H1 (cell line): Measurements from ENCODE around the gene ORMDL2. TPM values are rescaled to one million over a fixed set of nuclear protein-coding genes. Genes with fewer than 3 reads are reported as not detected.

ENCODE experiments used
- CTCF ChIA-PET: fragments of 300-600 bp; sonication (Branson Sonifier 250); formaldehyde crosslinking; loops from one replicate; lab custom pipeline; 2021; ENCODE audit not compliant: partially characterized antibody; lab: Charles Lee
- POLR2A ChIA-PET: fragments of 300-600 bp; sonication (Branson Sonifier 250); formaldehyde crosslinking; loops from one replicate; lab custom pipeline; 2021; ENCODE audit warnings: inconsistent platforms; ENCODE audit not compliant: partially characterized antibody; lab: Charles Lee
- DNase-seq, 2 experiments: peaks; one replicate each; pipeline versions ENCODE4 v3.0.0 to v3.0.0-alpha.2; 2010 to 2022; ENCODE audit warnings: low spot score in 2 of 2, low read depth in 1 of 2, mixed read lengths in 1 of 2
- FAIRE-seq: peaks from 2 replicates; lab custom pipeline; 2011; peaks lifted over from hg19 to GRCh38; lab: Jason Lieb, UNC
- H2AFZ ChIP-seq: 2 replicates; pipeline ENCODE4 v1.8.1; 2012; ENCODE audit warnings: low read length, inconsistent platforms
- H2AK5ac ChIP-seq: 2 replicates; pipeline ENCODE4 v1.6.1; 2013; ENCODE audit warnings: low read depth, low read length
- H2BK120ac ChIP-seq: replicated peaks from 2 replicates; pipeline ENCODE3; 2013; ENCODE audit warnings: low read depth, low read length, inconsistent platforms
- H2BK12ac ChIP-seq: 2 replicates; pipeline ENCODE4 v1.6.1; 2013; ENCODE audit warnings: low read depth, low read length
- H2BK15ac ChIP-seq: 2 replicates; pipeline ENCODE4 v1.6.1; 2013; ENCODE audit warnings: low read length
- H2BK20ac ChIP-seq: 2 replicates; pipeline ENCODE4 v1.6.1; 2013; ENCODE audit warnings: low read length
- H2BK5ac ChIP-seq: 2 replicates; pipeline ENCODE4 v1.6.1; 2013; ENCODE audit warnings: low read depth, low read length
- H3K14ac ChIP-seq: 2 replicates; pipeline ENCODE4 v1.6.1; 2013; ENCODE audit warnings: inconsistent platforms; ENCODE audit not compliant: insufficient read length
- H3K18ac ChIP-seq: 2 replicates; pipeline ENCODE4 v1.6.1; 2013; ENCODE audit warnings: low read length; ENCODE audit errors: extremely low read depth
- H3K23ac ChIP-seq: 2 replicates; pipeline ENCODE4 v1.6.1; 2013; ENCODE audit warnings: inconsistent platforms; ENCODE audit not compliant: insufficient read length
- H3K23me2 ChIP-seq: 2 replicates; pipeline ENCODE4 v1.6.1; 2013; ENCODE audit warnings: low read depth, low read length
- H3K27ac ChIP-seq: 2 replicates; pipeline ENCODE4 v1.6.1; 2011; ENCODE audit warnings: low read depth, low read length, inconsistent platforms
- H3K27me3 ChIP-seq, 4 experiments: replicated peaks in 1 of 4; 1 replicate in 1 of 4; 2 replicates in 3 of 4; pipeline versions ENCODE4 v1.6.1 to v1.8.1; 2011 to 2013; ENCODE audit warnings: low read length in 3 of 4, mild to moderate bottlenecking in 3 of 4, inconsistent platforms in 2 of 4, mixed read lengths in 2 of 4, moderate library complexity in 1 of 4; ENCODE audit not compliant: control insufficient read depth in 3 of 4, insufficient read depth in 3 of 4; ENCODE audit errors: extremely low read depth in 1 of 4
- H3K36me3 ChIP-seq, 4 experiments: 2 replicates each; pipeline versions ENCODE4 v1.6.1 to v1.8.1; 2011 to 2013; ENCODE audit warnings: mild to moderate bottlenecking in 4 of 4, low read length in 3 of 4, moderate library complexity in 2 of 4, control low read depth in 1 of 4, inconsistent platforms in 1 of 4; ENCODE audit not compliant: insufficient read depth in 4 of 4, control insufficient read depth in 2 of 4
- H3K4ac ChIP-seq: replicated peaks from 2 replicates; pipeline ENCODE3; 2013; ENCODE audit warnings: low read length, low read depth, mixed read lengths, inconsistent platforms; ENCODE audit not compliant: insufficient read length
- H3K4me1 ChIP-seq, 4 experiments: replicated peaks in 1 of 4; 1 replicate in 1 of 4; 2 replicates in 3 of 4; pipeline versions ENCODE4 v1.6.1 to v1.8.1; 2011 to 2013; ENCODE audit warnings: low read length in 3 of 4, inconsistent platforms in 2 of 4, mixed read lengths in 1 of 4; ENCODE audit not compliant: insufficient read depth in 4 of 4, control insufficient read depth in 3 of 4
- H3K4me2 ChIP-seq, 2 experiments: 2 replicates each; pipeline versions ENCODE4 v1.6.1 to v1.8.1; 2011 to 2013; ENCODE audit warnings: low read depth in 2 of 2, low read length in 2 of 2, control low read depth in 1 of 2, inconsistent platforms in 1 of 2, mild to moderate bottlenecking in 1 of 2; ENCODE audit not compliant: insufficient read depth in 1 of 2
- H3K4me3 ChIP-seq, 4 experiments: fragments of 200-600, 300-600 bp in 1 of 4; sonication (generic), shearing (Covaris generic), sonication (Bioruptor Twin) in 1 of 4; 2 replicates each; pipeline versions ENCODE4 v1.5.1 to v1.8.1; 2011 to 2016; ENCODE audit warnings: low read length in 4 of 4, low read depth in 3 of 4, control low read depth in 2 of 4, inconsistent platforms in 2 of 4, mild to moderate bottlenecking in 2 of 4, mixed read lengths in 1 of 4, moderate library complexity in 1 of 4; ENCODE audit not compliant: insufficient read depth in 2 of 4; ENCODE audit errors: extremely low read depth in 1 of 4
- H3K56ac ChIP-seq: replicated peaks from 2 replicates; pipeline ENCODE3; 2013; ENCODE audit warnings: low read depth, mild to moderate bottlenecking, mixed read lengths, low read length, inconsistent platforms; ENCODE audit not compliant: insufficient read length
- H3K79me1 ChIP-seq: 2 replicates; pipeline ENCODE4 v1.6.1; 2013; ENCODE audit warnings: low read depth, low read length, control low read depth
- H3K79me2 ChIP-seq, 2 experiments: 2 replicates each; pipeline versions ENCODE4 v1.6.1 to v1.8.1; 2012 to 2013; ENCODE audit warnings: low read length in 2 of 2, mild to moderate bottlenecking in 2 of 2, inconsistent platforms in 1 of 2; ENCODE audit not compliant: insufficient read depth in 2 of 2, control insufficient read depth in 1 of 2
- H3K9ac ChIP-seq, 4 experiments: replicated peaks in 1 of 4; 1 replicate in 1 of 4; 2 replicates in 3 of 4; pipeline versions ENCODE4 v1.6.1 to v1.8.1; 2011 to 2013; ENCODE audit warnings: low read depth in 3 of 4, low read length in 3 of 4, control low read depth in 2 of 4, mild to moderate bottlenecking in 2 of 4, moderate library complexity in 2 of 4, inconsistent platforms in 1 of 4; ENCODE audit errors: extremely low read depth in 1 of 4
- H3K9me3 ChIP-seq, 2 experiments: 2 replicates each; pipeline versions ENCODE4 v1.6.1 to v1.8.1; 2012 to 2013; ENCODE audit warnings: mild to moderate bottlenecking in 2 of 2, moderate library complexity in 2 of 2, control low read depth in 1 of 2, inconsistent platforms in 1 of 2, low read depth in 1 of 2, low read length in 1 of 2, mixed read lengths in 1 of 2; ENCODE audit not compliant: insufficient read depth in 2 of 2
- H4K20me1 ChIP-seq, 2 experiments: replicated peaks in 1 of 2; 2 replicates each; pipeline versions ENCODE3 to v1.8.1; 2011 to 2013; ENCODE audit warnings: inconsistent platforms in 2 of 2, low read length in 2 of 2, mild to moderate bottlenecking in 1 of 2; ENCODE audit not compliant: insufficient read depth in 2 of 2, control insufficient read depth in 1 of 2
- H4K5ac ChIP-seq: 2 replicates; pipeline ENCODE4 v1.6.1; 2013; ENCODE audit warnings: low read length, low read depth, mixed read lengths, inconsistent platforms; ENCODE audit not compliant: insufficient read length
- H4K8ac ChIP-seq: 2 replicates; pipeline ENCODE4 v1.8.0; 2013; ENCODE audit warnings: mild to moderate bottlenecking, moderate library complexity, low read length, inconsistent platforms; ENCODE audit not compliant: insufficient read depth; ENCODE audit errors: extremely low read depth
- H4K91ac ChIP-seq: replicated peaks from 2 replicates; pipeline ENCODE3; 2013; ENCODE audit warnings: low read length, mixed read lengths, inconsistent platforms; ENCODE audit not compliant: insufficient read length
- BCL11A ChIP-seq, 2 experiments: IDR thresholded peaks; one replicate each; pipeline ENCODE4 v1.6.1; 2011; ENCODE audit warnings: low read depth in 2 of 2, low read length in 2 of 2, mild to moderate bottlenecking in 2 of 2
- BRCA1 ChIP-seq: IDR thresholded peaks from 2 replicates; pipeline ENCODE4 v1.6.1; 2012; ENCODE audit warnings: low read depth, low read length, improper control_type of control experiment
- CBX5 ChIP-seq: fragments of 300-800, 300-1000 bp; sonication (generic); IDR thresholded peaks from 2 replicates; pipeline ENCODE4 v1.7.1; 2016; ENCODE audit warnings: antibody characterized with exemption, low read length, low read depth
- CBX8 ChIP-seq: fragments of 300-800, 300-1000 bp; sonication (generic); IDR thresholded peaks from 2 replicates; pipeline ENCODE4 v1.7.1; 2016; ENCODE audit warnings: low read depth, low read length, borderline replicate concordance
- GTF2F1 ChIP-seq: IDR thresholded peaks from 2 replicates; pipeline ENCODE4 v1.6.1; 2012; ENCODE audit warnings: low read depth, low read length, improper control_type of control experiment, borderline replicate concordance
- KDM4A ChIP-seq: IDR thresholded peaks from one replicate; pipeline ENCODE4 v1.7.1; 2012; ENCODE audit warnings: low read depth, mild to moderate bottlenecking, moderate library complexity, low read length, inconsistent platforms; ENCODE audit not compliant: severe bottlenecking
- POLR2A ChIP-seq, 2 experiments: IDR thresholded peaks; 1 replicate in 1 of 2; 2 replicates in 1 of 2; pipeline ENCODE4 v1.6.1; 2011; ENCODE audit warnings: low read depth in 2 of 2, low read length in 2 of 2, mild to moderate bottlenecking in 2 of 2; ENCODE audit errors: control extremely low read depth in 1 of 2
- SIX5 ChIP-seq: IDR thresholded peaks from 2 replicates; pipeline ENCODE4 v1.6.1; 2011; ENCODE audit warnings: mild to moderate bottlenecking, low read depth, low read length
- SUZ12 ChIP-seq: fragments of 200-600 bp; sonication (generic); IDR thresholded peaks from 2 replicates; pipeline ENCODE4 v1.6.1; 2012; ENCODE audit warnings: mild to moderate bottlenecking, inconsistent platforms, low read length, moderate library complexity, mixed read lengths
- TCF12 ChIP-seq: IDR thresholded peaks from 2 replicates; pipeline ENCODE4 v1.6.1; 2011; ENCODE audit warnings: low read depth, mild to moderate bottlenecking, low read length
- ZNF274 ChIP-seq: IDR thresholded peaks from 2 replicates; pipeline ENCODE4 v1.7.0; 2012; ENCODE audit warnings: low read length, borderline replicate concordance; ENCODE audit errors: extremely low read depth
- WGBS, 2 experiments: shearing (Covaris generic) in 1 of 2; methylation state at CpG; one replicate each; pipeline versions ENCODE4 v1.1.6 to v1.1.7; 2013 to 2015; ENCODE audit warnings: low lambda C conversion rate in 2 of 2, mixed read lengths in 2 of 2, inconsistent platforms in 1 of 2, low coverage in 1 of 2, missing lambda C conversion rate in 1 of 2; ENCODE audit not compliant: insufficient replicate concordance in 2 of 2, insufficient coverage in 1 of 2, insufficient read length in 1 of 2; ENCODE audit errors: extremely low coverage in 1 of 2, missing lambda C conversion rate in 1 of 2; 5-methylcytosine and 5-hydroxymethylcytosine counted together
- polyA plus RNA-seq, 7 experiments: library from polyadenylated mRNA; depleted of rRNA in 3 of 7; stranded (reverse) in 5 of 7; unstranded in 2 of 7; fragments of >200 nt in 5 of 7; fragments of 200-250 nt in 2 of 7; gene quantifications; 1 replicate in 5 of 7; 2 replicates in 1 of 7; 4 replicates in 1 of 7; pipeline versions ENCODE4 v1.2.1 to v1.2.3, GENCODE V29; 2011 to 2013; ENCODE audit warnings: missing spikeins in 2 of 7, mixed read lengths in 2 of 7
- total RNA-seq: library from RNA; stranded (reverse); fragmentation: NEBNext Ultra II Directional; extraction: Animal tissue kit (Norgen Biotek cat#: 25700); gene quantifications from 2 replicates; pipeline ENCODE4 v1.2.1, GENCODE V29; 2021
- TF ChIP-seq, protein P1 (sequence below), 3 experiments: IDR thresholded peaks; 1 replicate in 2 of 3; 2 replicates in 1 of 3; pipeline versions ENCODE4 v1.5.1 to v1.6.1; 2011; ENCODE audit warnings: low read length in 3 of 3, mild to moderate bottlenecking in 3 of 3, inconsistent platforms in 2 of 3, low read depth in 1 of 3, moderate library complexity in 1 of 3; ENCODE audit not compliant: insufficient read depth in 1 of 3; ENCODE audit errors: control extremely low read depth in 1 of 3

Gene ORMDL2
- total and polyA plus RNA-seq, 2 of the 8 experiments (the other 6 are each of a cell fraction or from before 2014, with no cell fraction given): 39.0 to 65.6 TPM

DNA sequence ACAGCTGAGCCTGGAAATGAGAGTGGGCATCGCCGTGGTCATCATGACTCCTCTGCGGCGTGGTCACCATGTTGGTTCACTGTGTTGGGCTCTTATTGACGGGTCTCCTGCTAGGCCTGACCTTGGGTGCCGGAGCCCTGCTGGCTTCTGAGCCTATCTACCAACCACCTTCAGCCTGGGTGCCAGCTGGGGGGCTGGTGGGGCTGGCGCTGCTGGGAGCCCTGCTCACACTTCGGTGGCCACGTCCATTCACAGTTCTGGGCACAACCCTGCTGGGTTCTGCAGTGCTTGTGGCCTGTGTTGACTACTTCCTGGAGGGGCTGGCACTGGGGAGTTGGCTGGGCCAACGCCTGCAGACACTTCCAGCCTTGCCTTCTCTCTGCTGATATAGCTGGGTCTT, 15.2 kb downstream of the ORMDL2 start:
- no peaks in the 10 kb centered on the region for H3K9me3 ChIP-seq
- H3K36me3 ChIP-seq: no peaks in the 10 kb centered on the region; a peak in 1 of 8 replicates
- H3K56ac ChIP-seq: no peak overlapping the region
- no peaks in the 10 kb centered on the region for H4K20me1 ChIP-seq
- H2AK5ac ChIP-seq: no peak overlapping the region
- no peaks in the 10 kb centered on the region for H3K27me3 ChIP-seq
- no peak overlapping the region for H3K23ac ChIP-seq
- no peak overlapping the region for H2BK120ac ChIP-seq
- H3K27ac ChIP-seq: no peak overlapping the region
- H4K5ac ChIP-seq: no peak overlapping the region
- H2BK5ac ChIP-seq: no peak overlapping the region
- no peak overlapping the region; the same call in 1 of the 2 replicates for H4K8ac ChIP-seq
- no peak for FAIRE-seq
- no peak overlapping the region for H3K14ac ChIP-seq
- no peak overlapping the region for H4K91ac ChIP-seq
- peaks cover 0 to 11% (median 4%) of the 10 kb centered on the region in 4 experiments for H3K4me1 ChIP-seq
- peaks cover 5 to 15% of the 10 kb centered on the region in 2 experiments; a peak in 3 of 4 replicates for H3K79me2 ChIP-seq
- no peak overlapping the region for H3K9ac ChIP-seq
- POLR2A ChIA-PET: interaction anchor here (0.9 to 6.2 kb wide), 5 partner anchors 8 to 272 kb away, joined by 3 to 109 read pairs (median 45); partner anchors contain the start of genes GDF11, MMP19, ORMDL2 and PA2G4
- no peak overlapping the region for H2BK12ac ChIP-seq
- H3K79me1 ChIP-seq: peaks cover 5% of the 10 kb centered on the region; the same call in 1 of the 2 replicates
- H2BK20ac ChIP-seq: no peak overlapping the region
- H2AFZ ChIP-seq: no peak overlapping the region
- no peak for DNase-seq
- H3K4me2 ChIP-seq: no peak overlapping the region
- no peak overlapping the region for H3K4ac ChIP-seq
- H2BK15ac ChIP-seq: 0 out of 2 replicates have a peak overlapping the region, but pooled peaks have one; percentile 46
- 90% methylated on average over 10 of the region's 10 CpGs; no CpG with 5 or more reads in 1 of the 2 experiments for WGBS, 2 experiments
- no peak overlapping the region for H3K4me3 ChIP-seq
- no peak overlapping the region for H3K18ac ChIP-seq
- H3K23me2 ChIP-seq: no peaks in the 10 kb centered on the region; the same call in 1 of the 2 replicates
- CTCF ChIA-PET: interaction anchor here (0.6 to 5.2 kb wide), 8 partner anchors 11 to 196 kb away, joined by 3 to 59 read pairs (median 4); partner anchors contain the start of genes ORMDL2 and SARNP
- TF ChIP-seq, protein P1, sequence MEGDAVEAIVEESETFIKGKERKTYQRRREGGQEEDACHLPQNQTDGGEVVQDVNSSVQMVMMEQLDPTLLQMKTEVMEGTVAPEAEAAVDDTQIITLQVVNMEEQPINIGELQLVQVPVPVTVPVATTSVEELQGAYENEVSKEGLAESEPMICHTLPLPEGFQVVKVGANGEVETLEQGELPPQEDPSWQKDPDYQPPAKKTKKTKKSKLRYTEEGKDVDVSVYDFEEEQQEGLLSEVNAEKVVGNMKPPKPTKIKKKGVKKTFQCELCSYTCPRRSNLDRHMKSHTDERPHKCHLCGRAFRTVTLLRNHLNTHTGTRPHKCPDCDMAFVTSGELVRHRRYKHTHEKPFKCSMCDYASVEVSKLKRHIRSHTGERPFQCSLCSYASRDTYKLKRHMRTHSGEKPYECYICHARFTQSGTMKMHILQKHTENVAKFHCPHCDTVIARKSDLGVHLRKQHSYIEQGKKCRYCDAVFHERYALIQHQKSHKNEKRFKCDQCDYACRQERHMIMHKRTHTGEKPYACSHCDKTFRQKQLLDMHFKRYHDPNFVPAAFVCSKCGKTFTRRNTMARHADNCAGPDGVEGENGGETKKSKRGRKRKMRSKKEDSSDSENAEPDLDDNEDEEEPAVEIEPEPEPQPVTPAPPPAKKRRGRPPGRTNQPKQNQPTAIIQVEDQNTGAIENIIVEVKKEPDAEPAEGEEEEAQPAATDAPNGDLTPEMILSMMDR (IDR thresholded peaks at IDR 0.05; ENCODE audit: control extremely low read depth in 1 of 3, insufficient read depth in 1 of 3, low read depth in 1 of 3, low read length in 3 of 3): no peak
- no peak for TF ChIP-seq SUZ12
- TF ChIP-seq POLR2A (IDR thresholded peaks at IDR 0.05; ENCODE audit: control extremely low read depth in 1 of 2, low read depth in 2 of 2, low read length in 2 of 2): no peak
- TF ChIP-seq CBX5: no peak
- TF ChIP-seq ZNF274: no peak
- no peak for TF ChIP-seq TCF12
- no peak for TF ChIP-seq CBX8
- no peak for TF ChIP-seq KDM4A
- no peak for TF ChIP-seq BCL11A (IDR thresholded peaks at IDR 0.05; ENCODE audit: low read depth in 2 of 2, low read length in 2 of 2)
- TF ChIP-seq BRCA1: no peak
- TF ChIP-seq GTF2F1: no peak
- no peak for TF ChIP-seq SIX5
